ENCODE measurements around the gene CYYR1. TPM values are rescaled to one million over a fixed set of nuclear protein-coding genes. Genes with fewer than 3 reads are reported as not detected.

The CYYR1 gene
- not detected in 2 replicates for total RNA-seq

GRCh38 chr21:26572702-26573381, at the start of gene CYYR1:
Gene CYYR1 (minus strand): TSS chr21:26573286. CDS start chr21:26572940, 346 bp downstream.
- H3K4me3 ChIP-seq (ENCODE audit: low read depth, low read length), result peak within 1 kb of the TSS; percentile 32
- no peak for TF ChIP-seq CTCF (IDR thresholded peaks at IDR 0.05; ENCODE audit: insufficient read depth, low read depth, low read length)
- DNase-seq (ENCODE audit: low read depth), result no peak

- no peak for TF ChIP-seq CTCF (IDR thresholded peaks at IDR 0.05; ENCODE audit: insufficient read depth, low read depth, low read length)
- no peak for DNase-seq (ENCODE audit: low read depth)
- H3K4me3 ChIP-seq (ENCODE audit: low read depth, low read length), result no peak overlapping the region
Observed at GRCh38 chr21:26617176-26617575, 44.1 kb upstream of the CYYR1 start.

GRCh38 chr21:26614251-26614650, 41.2 kb upstream of the CYYR1 start:
- H3K4me3 ChIP-seq (ENCODE audit: low read depth, low read length), result no peak overlapping the region
- no peak for DNase-seq (ENCODE audit: low read depth)
- no peak for TF ChIP-seq CTCF (IDR thresholded peaks at IDR 0.05; ENCODE audit: insufficient read depth, low read depth, low read length)

GRCh38 chr21:26599261-26599660, 26.2 kb upstream of the CYYR1 start:
- no peak for TF ChIP-seq CTCF (IDR thresholded peaks at IDR 0.05; ENCODE audit: insufficient read depth, low read depth, low read length)
- H3K4me3 ChIP-seq (ENCODE audit: low read depth, low read length), result no peak overlapping the region
- DNase-seq (ENCODE audit: low read depth), result no peak

- H3K4me3 ChIP-seq (ENCODE audit: low read depth, low read length), result no peak overlapping the region
- TF ChIP-seq CTCF (IDR thresholded peaks at IDR 0.05; ENCODE audit: insufficient read depth, low read depth, low read length), result no peak
- no peak for DNase-seq (ENCODE audit: low read depth)
Observed at GRCh38 chr21:26597981-26598380, 24.9 kb upstream of the CYYR1 start.

GRCh38 chr21:26597031-26597430, 23.9 kb upstream of the CYYR1 start:
- TF ChIP-seq CTCF (IDR thresholded peaks at IDR 0.05; ENCODE audit: insufficient read depth, low read depth, low read length), result no peak
- H3K4me3 ChIP-seq (ENCODE audit: low read depth, low read length), result no peak overlapping the region
- DNase-seq (ENCODE audit: low read depth), result no peak

- TF ChIP-seq CTCF (IDR thresholded peaks at IDR 0.05; ENCODE audit: insufficient read depth, low read depth, low read length), result no peak
- no peak for DNase-seq (ENCODE audit: low read depth)
- no peak overlapping the region for H3K4me3 ChIP-seq (ENCODE audit: low read depth, low read length)
Observed at GRCh38 chr21:26595971-26596370, 22.9 kb upstream of the CYYR1 start.
